Chondrocyte (in vitro differentiated cells): ENCODE data around the gene GOLGA2. TPM values are rescaled to one million over a fixed set of nuclear protein-coding genes. Genes with fewer than 3 reads are reported as not detected.

Experiments used
- DNase-seq: peaks from one replicate; pipeline ENCODE4 v3.0.0; 2021; ENCODE audit warnings: mixed read lengths, low spot score
- H3K27ac Mint-ChIP-seq: one replicate; pipeline ENCODE4 v1.8.0; 2021; ENCODE audit warnings: mild to moderate bottlenecking, moderate library complexity, mixed read lengths; ENCODE audit not compliant: unreplicated experiment
- H3K27me3 Mint-ChIP-seq: 2 replicates; pipeline ENCODE4 v1.8.0; 2021; ENCODE audit warnings: low read depth, mixed read lengths
- H3K36me3 Mint-ChIP-seq: 2 replicates; pipeline ENCODE4 v1.8.0; 2021; ENCODE audit warnings: low read depth, mixed read lengths
- H3K4me1 Mint-ChIP-seq: 2 replicates; pipeline ENCODE4 v1.8.0; 2021; ENCODE audit warnings: low read depth, mild to moderate bottlenecking, mixed read lengths
- H3K4me3 Mint-ChIP-seq: one replicate; pipeline ENCODE4 v1.8.0; 2021; ENCODE audit warnings: mild to moderate bottlenecking, moderate library complexity, mixed read lengths; ENCODE audit not compliant: unreplicated experiment
- H3K9me3 Mint-ChIP-seq: 2 replicates; pipeline ENCODE4 v1.8.0; 2021; ENCODE audit warnings: low read depth, mixed read lengths
- total RNA-seq: library from RNA; stranded (reverse); gene quantifications from 3 replicates; pipeline ENCODE4 v1.2.1, GENCODE V29; 2021
- TF ChIP-seq, protein P1 (sequence below): fragments of 200-600 bp; sonication (generic); IDR thresholded peaks from 2 replicates; pipeline ENCODE4 v1.5.0; 2021; ENCODE audit warnings: antibody characterized with exemption, mild to moderate bottlenecking, moderate library complexity

GOLGA2 gene
- total RNA-seq, 1 donor from 2014 or later: 210 TPM

GRCh38 chr9:128245421-128246151, 30.2 kb downstream of the GOLGA2 start:
- H3K9me3 Mint-ChIP-seq: no peaks in the 10 kb centered on the region
- peaks cover 6% of the 10 kb centered on the region for H3K36me3 Mint-ChIP-seq
- peak overlapping the region; percentile 33 for H3K4me3 Mint-ChIP-seq
- no peak for DNase-seq
- TF ChIP-seq, protein P1, sequence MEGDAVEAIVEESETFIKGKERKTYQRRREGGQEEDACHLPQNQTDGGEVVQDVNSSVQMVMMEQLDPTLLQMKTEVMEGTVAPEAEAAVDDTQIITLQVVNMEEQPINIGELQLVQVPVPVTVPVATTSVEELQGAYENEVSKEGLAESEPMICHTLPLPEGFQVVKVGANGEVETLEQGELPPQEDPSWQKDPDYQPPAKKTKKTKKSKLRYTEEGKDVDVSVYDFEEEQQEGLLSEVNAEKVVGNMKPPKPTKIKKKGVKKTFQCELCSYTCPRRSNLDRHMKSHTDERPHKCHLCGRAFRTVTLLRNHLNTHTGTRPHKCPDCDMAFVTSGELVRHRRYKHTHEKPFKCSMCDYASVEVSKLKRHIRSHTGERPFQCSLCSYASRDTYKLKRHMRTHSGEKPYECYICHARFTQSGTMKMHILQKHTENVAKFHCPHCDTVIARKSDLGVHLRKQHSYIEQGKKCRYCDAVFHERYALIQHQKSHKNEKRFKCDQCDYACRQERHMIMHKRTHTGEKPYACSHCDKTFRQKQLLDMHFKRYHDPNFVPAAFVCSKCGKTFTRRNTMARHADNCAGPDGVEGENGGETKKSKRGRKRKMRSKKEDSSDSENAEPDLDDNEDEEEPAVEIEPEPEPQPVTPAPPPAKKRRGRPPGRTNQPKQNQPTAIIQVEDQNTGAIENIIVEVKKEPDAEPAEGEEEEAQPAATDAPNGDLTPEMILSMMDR: no peak
- H3K4me1 Mint-ChIP-seq: peaks cover 29% of the 10 kb centered on the region
- H3K27me3 Mint-ChIP-seq: no peaks in the 10 kb centered on the region
- H3K27ac Mint-ChIP-seq: peak overlapping the region; percentile 15

DNA sequence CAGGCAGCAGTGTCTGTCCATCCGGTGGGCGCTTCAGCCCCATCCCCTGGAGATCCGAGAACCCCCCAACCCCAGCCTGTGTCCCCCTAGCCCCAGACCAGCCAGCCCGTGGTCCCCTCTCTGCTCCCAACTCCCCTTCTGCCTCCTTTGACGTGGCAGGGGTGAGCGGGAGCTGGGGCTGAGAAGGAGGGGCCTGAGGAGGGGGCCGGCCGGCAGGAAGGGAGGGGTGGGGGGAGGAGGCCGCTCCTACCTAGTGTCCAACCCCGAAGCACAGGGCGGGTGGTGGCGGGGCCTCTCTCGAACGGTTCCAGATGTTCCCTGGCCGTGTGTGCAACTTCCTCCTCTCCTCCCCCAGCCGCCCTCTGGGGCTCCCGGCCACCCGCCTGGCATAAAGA, 31.0 kb downstream of the GOLGA2 start:
- TF ChIP-seq, protein P1: no peak
- Mint-ChIP-seq H3K36me3 (peaks cover 8% of the 10 kb centered on the region), H3K4me3 (peak overlapping the region; percentile 62), H3K9me3 (no peaks in the 10 kb centered on the region), H3K27me3 (no peaks in the 10 kb centered on the region), H3K4me1 (peaks cover 29% of the 10 kb centered on the region), H3K27ac (peak overlapping the region; percentile 71)
- no peak for DNase-seq

GRCh38 chr9:128244091-128244836, 31.5 kb downstream of the GOLGA2 start:
- peak overlapping the region; percentile 71 for H3K27ac Mint-ChIP-seq
- H3K27me3 Mint-ChIP-seq: no peaks in the 10 kb centered on the region
- peak overlapping the region; percentile 62 for H3K4me3 Mint-ChIP-seq
- TF ChIP-seq, protein P1: no peak
- peaks cover 9% of the 10 kb centered on the region for H3K36me3 Mint-ChIP-seq
- DNase-seq: no peak
- H3K9me3 Mint-ChIP-seq: no peaks in the 10 kb centered on the region
- peaks cover 29% of the 10 kb centered on the region for H3K4me1 Mint-ChIP-seq

DNA sequence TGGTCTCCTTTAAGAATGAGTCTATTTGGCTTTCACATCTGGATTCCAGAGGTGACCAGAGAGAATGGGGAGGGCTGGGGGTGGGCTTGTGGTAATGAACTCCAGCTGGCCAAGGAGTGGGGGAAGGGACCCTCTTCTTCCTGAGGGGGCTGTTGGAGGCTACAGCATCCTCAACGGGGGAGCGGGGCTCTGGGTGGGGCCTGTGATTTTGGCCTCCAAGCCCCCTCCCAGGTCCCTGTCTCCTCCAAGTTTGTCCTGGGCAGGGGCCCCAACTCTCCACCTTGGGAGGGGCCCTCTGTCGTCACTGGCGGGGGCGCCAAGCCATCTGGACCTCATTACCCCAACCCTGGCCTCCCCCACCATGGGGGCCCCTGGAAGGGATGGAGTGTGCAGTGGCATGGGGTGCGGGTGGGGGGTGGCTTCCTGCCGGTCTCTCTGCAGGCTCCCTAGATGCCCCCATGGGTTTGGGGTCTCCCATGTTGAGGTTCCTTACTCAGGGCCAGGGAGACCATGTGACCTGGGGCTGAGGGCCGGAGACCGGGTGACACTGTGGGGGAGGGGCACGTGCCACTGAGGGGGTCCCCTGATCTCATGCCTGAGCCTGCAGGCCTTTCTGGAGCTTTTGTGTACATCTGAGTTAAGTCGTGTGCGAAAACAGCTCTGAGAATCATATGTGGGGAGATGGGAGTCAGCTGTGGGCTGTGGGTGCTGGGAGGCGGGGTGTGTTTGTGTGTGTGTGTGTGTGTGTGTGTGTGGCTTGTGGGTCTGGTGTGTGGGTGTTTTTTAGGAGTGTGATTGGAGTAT, 32.4 kb downstream of the GOLGA2 start:
- no peaks in the 10 kb centered on the region for H3K9me3 Mint-ChIP-seq
- H3K4me1 Mint-ChIP-seq: peaks cover 29% of the 10 kb centered on the region
- no peak for DNase-seq
- peak overlapping the region; percentile 62 for H3K4me3 Mint-ChIP-seq
- H3K36me3 Mint-ChIP-seq: peaks cover 11% of the 10 kb centered on the region
- TF ChIP-seq, protein P1: no peak
- H3K27ac Mint-ChIP-seq: peak overlapping the region; percentile 69
- no peaks in the 10 kb centered on the region for H3K27me3 Mint-ChIP-seq

DNA sequence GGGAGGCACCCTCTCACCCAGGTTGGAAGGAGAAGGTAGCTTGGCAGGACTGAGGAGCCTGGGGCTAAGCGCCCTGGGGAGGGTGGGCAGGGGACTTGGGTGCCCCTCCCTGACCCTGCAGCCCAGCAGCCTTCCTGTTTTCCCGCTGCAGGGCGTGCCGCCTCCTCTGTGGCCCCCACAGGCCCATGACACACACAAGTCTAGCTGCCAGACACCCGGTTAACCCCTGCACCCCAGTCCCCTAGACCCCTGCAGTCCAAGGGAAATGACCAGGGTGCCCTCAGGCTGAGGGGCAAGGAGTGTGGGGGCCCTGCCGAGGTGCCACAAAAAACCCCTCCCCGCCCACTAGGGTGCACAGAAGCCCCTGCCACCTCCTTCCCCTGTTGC, 33.0 kb downstream of the GOLGA2 start:
- Mint-ChIP-seq H3K9me3 (no peaks in the 10 kb centered on the region), H3K36me3 (peaks cover 11% of the 10 kb centered on the region), H3K4me3 (no peak overlapping the region), H3K27me3 (no peaks in the 10 kb centered on the region), H3K27ac (no peak overlapping the region), H3K4me1 (peaks cover 29% of the 10 kb centered on the region)
- TF ChIP-seq, protein P1: no peak
- DNase-seq: no peak
